HG03575 (cell line): ENCODE data around the gene COQ10B.
"Not testable (repeated sequence)": the region's sequence is repeated elsewhere in the genome, so short reads cannot be mapped to it uniquely, and the experiment has no call there.

Source experiments
- ATAC-seq: cut with Tn5 transposase; IDR thresholded peaks from one replicate; pipeline ENCODE4 v1.9.1; 2021; ENCODE audit not compliant: unreplicated experiment, insufficient number of reproducible peaks, low FRiP score; ENCODE audit errors: extremely low read depth

The COQ10B gene

DNA sequence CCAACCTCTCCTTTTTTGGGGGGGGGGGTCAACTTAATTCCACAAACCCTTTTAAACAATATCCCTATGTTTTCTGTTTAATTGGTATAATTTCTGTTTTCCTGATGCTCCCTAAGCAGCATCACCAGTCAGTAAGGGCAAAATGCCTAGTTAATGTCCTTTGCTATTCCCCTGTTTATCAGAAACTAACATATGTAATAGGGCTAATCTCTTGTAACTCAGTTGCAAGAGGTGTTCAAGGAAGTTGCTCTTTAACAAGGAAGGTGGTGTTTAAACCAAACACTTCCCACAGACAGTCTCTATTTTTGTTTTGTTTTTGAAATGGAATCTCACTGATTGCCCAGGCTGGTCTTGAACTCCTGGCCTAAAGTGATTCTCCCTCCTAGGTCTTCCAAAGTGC, 6.5 kb upstream of the COQ10B start:
- ATAC-seq, result no peak

DNA sequence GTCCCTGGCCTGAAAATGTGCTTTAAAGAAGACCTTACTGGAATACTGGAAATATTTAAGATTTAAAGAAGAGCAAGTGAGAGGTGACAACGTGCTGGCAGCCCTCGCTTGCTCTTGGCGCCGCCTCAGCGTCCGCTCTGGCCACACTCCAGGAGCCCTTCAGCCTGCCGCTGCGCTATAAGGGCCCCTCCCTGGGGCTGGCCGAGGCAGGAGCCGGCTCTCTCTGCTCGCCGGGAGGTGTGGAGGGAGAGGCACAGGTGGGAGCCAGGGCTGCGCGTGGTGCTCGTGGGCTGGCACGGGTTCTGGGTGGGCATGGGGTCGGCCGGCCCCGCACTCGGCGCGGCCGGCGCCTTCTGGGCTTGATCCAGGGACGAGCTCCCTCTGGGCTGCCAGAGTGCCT, 2.9 kb upstream of the COQ10B start:
- ATAC-seq, result no peak

DNA sequence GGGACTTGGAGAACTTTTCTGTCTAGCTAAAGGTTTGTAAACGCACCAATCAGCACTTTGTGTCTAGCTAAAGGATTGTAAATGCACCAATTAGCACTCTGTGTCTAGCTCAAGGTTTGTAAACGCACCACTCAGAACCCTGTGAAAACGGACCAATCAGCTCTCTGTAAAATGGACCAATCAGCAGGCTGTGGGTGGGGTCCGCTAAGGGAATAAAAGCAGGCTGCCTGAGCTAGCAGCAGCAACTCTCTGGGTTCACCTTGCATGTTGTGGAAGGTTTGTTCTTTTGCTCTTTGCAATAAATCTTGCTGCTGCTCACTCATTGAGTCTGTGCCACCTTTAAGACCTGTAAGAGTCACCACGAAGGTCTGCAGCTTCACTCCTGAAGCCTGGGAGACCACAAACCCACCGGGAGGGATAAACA, 2.4 kb upstream of the COQ10B start:
- ATAC-seq, result not testable (repeated sequence)

DNA sequence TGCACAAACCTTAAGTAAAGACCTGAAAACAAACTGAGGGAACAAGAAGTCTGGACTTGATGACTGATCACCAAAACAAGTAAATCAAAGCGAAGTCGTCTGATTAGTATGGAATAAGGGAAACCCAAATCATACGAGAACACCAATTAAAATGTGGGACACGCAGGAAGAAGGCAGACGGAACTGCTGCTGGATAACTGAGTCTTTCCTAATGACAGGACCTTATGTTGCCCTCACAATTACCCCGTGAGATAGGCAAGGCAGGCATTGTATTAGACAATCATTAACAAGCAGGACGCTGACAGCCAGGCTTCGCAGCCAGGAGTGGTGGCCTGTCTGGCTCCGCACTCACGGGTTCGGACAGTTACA, 614 bp upstream of the COQ10B start:
- ATAC-seq, result no peak

DNA sequence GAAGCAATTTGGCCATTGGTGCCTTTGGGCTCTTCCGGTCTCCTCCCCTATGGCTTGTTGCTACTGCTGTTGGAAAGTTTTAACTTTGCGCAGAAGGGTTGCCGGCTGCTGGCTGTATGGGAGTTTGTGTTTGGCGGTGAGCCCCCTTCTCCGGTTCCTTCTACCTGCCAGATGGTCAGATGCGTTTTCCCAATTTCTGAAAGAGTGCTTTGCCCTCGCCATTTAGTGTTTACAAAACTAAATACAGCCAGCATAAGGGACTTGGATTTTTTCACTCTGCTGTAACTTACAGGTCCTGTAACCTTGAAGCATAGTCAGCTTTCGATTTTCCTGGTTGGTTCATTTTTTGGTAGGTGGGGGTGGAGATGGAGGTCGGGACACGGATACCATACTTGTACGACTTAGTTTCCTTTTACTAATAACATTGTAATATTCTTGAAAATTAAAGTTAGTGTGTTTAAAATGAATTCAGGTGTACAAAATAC, 604 bp downstream of the COQ10B start:
- ATAC-seq, result peak; percentile 13

DNA sequence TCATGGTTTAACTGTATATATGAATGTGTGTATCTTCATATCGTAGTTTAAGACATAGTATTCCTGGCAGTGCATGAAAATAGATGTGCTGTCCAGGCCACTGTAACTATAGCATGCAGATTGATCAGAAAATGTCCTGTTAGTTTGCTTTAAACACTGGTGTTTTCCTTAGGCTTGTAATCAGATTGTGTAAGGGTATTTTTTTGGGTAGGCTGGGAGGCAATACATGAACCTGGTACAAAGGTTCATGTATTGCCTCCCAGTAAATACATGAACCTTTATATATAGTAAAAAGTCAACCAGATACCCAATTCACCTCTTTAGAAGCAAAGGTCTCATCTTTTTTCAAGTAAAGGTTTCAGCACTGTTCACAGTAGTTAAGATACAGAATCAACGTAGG, 1.6 kb downstream of the COQ10B start:
- no peak for ATAC-seq

DNA sequence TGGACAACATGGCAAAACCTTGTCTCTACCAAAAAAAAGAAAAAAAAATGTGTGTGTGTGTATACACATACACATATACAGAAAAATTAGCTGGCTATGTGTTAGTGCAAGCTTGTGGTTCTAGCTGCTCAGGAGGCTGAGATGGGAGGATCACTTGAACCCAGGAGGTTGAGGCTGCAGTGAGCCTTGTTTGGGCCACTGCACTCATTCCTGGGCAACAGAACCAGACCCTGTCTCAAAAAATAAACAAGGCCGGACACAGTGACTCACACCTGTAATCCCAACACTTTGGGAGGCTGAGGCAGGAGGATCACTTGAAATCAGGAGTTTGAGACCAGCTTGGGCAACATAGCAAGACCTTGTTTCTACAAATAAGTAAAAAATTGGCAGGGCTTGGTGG, 2.1 kb downstream of the COQ10B start:
- ATAC-seq, result no peak

DNA sequence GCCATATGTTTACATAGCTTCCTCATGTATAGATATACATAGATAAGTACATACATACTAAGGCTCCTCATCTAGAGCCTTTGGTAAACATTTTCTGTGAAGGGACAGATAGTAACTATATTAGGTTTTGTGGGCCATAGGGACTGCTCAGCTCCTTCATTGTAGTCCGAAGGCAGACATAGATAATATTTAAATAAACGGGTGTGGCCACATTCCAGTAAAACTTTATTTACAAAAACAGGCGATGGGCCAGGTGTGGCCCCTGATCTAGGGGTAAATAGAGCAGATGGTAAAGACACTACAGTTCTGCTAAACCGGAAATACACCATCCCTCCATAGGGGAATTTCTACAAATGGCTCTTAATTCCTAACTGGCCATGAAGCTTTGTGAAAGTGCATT, 7.3 kb downstream of the COQ10B start:
- no peak for ATAC-seq

DNA sequence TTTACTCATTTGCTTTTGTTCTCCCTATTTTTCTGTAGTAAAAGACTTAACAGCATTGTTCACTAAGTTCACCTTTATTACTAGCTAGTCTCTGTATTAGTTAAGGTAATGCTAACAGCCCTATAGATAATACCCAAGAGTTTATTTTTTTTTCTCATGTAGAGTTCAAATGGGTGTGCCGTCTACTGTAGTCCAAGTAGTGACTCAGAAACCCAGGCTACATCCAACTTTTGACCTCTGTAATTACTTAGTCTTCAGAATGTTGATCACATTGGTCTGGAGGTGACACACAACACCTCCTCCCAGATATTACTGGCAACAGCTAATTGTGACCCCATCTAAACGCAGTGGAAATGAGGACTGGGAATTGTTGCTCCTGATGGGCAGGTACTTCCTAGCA, 7.7 kb downstream of the COQ10B start:
- ATAC-seq, result no peak

DNA sequence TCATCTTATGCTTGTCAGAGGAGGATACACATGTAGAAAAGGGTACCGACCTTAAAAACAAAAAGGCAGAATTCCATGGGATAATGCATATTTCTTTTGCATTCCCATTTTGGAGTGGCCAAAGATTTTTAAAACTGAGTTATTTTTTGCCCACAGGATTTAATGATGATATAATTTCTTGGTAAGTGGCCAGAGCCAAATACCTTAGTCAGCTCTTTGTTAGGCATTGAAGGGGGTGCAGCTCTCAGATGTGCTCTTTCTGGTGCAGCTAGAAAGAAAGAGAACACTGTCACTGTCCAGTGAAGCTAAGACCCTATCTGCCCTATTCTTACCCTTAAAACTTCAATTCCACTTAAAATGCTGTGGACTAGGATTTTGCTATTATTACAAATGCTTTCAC, 10.8 kb downstream of the COQ10B start:
- ATAC-seq, result no peak

DNA sequence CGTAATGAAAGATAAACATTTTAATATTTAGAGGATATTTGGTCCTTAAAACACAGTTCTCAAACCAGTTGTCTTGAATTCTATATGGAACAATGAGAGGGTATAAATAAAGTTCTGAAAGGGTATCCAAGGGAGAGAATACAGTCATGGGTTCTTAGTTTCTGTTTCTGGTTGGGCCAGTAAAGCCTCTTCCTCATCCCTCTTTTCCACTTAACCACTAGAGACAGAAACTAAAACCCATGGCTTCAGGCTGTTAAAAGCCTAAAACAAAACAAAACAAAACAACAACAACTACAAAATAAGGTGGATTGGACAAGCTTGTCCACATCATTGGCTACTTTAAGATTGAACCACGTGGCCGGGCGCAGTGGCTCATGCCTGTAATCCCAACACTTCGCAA, 18.8 kb downstream of the COQ10B start:
- ATAC-seq, result no peak

DNA sequence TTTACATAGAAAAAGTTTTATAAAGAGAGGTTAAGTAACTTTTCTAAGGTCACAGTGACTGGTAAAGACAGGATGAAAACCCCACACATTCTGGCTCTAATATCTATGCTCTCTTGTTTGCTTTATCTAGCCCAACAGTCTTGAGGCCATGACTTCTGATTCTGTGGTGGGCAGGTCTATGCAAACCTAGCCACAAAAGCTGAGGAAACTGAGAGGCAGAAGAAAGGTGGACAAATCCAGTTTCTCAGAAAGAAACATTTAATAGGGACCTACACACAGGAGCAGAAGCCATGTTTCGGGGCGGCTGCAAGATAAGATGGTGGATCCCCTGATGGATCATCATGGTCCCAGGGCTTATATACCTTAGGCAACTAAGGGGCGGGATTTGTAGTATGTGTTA, 24.4 kb downstream of the COQ10B start:
- no peak for ATAC-seq

DNA sequence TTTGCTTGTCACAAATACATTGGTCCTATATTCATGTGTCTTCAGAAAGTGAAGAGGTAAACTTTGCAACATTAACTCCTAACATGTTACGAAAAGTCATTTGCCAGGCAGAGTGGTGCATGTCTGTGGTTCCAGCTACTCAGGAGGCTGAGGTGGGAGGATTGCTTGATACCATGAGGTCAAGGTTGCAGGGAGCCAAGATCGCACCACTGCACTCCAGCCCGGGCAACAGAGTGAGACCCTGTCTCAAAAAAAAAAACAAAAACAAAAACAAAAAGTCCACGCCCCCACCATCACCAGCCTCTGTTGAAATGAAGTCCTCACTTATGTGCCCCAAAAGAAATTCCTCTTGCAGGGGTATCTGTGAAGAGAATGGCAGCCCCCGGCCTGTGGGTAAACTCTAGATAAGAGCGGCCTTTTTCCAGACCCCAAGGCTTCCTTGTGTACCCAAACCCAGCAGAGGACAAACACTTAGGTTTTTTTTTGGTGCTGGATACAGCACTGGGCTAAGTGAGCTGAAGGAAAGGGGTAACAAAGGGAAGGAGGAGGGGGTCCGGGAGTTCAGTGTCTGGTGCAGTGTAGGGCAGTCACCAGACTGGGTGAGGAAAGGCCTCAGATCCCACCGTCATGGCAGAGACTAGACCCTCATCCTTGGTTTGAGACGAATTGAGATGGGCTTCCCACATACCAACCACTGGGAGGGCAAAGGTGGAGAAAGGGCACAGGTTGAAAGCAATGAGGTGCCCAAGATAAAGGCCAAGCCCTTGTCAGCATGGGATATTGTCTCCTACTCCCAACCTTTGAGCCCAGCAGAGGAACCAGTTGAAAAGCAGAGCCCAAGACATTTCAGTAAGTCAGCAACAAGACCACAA, 27.0 kb downstream of the COQ10B start:
- no peak for ATAC-seq

DNA sequence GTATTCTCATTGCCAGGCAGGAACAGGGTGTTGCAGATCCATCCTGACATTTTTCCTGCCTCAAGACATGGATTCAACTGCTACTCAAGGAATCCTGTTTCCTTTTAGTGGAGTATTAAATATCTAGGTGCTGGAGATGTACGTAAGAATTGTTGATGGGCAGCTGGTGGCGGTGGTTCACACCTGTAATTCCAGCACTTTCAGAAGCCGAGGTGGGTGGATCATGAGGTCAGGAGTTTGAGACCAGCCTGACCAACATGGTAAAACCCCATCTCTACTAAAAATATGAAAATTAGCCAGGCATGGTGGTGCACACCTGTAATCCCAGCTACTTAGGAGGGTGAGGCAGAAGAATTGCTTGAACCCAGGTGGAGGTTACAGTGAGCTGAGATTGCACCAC, 30.9 kb downstream of the COQ10B start:
- ATAC-seq, result not testable (repeated sequence)

DNA sequence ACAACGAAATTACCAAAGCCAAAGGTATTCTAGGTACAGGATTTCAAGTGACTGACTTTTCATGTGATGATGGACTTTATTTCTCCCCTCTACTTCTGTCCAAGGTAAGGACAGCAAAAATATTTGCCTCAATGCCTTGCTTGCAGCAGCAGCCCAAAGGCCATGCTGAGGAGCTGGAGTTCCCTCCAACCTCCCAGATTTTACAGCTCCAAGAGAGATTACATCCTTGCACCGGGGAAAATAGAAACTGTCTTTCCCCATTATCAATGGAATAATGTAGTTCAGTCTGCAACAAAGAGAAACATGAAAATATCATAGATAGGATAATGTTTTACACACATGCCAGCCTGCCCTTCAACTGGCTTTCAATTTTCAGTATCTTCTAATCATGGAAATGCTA, 32.8 kb downstream of the COQ10B start:
- ATAC-seq, result no peak

DNA sequence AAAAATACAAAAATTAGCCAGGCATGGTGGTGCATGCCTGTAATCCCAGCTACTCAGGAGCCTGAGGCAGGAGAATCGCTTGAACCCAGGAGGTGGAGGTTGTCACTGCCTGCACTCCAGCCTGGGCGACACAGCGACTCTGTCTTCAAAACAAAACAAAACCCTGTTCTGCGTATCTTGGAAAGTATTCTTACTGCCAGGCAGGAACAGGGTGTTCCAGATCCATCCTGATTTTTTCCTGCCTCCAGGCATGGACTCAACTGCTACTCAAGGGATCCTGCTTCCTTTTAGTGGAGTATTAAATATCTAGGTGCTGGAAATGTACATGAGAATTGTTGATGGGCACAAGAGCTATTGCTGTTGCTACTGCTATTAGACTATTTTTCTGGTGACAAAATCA, 34.0 kb downstream of the COQ10B start:
- no peak for ATAC-seq

DNA sequence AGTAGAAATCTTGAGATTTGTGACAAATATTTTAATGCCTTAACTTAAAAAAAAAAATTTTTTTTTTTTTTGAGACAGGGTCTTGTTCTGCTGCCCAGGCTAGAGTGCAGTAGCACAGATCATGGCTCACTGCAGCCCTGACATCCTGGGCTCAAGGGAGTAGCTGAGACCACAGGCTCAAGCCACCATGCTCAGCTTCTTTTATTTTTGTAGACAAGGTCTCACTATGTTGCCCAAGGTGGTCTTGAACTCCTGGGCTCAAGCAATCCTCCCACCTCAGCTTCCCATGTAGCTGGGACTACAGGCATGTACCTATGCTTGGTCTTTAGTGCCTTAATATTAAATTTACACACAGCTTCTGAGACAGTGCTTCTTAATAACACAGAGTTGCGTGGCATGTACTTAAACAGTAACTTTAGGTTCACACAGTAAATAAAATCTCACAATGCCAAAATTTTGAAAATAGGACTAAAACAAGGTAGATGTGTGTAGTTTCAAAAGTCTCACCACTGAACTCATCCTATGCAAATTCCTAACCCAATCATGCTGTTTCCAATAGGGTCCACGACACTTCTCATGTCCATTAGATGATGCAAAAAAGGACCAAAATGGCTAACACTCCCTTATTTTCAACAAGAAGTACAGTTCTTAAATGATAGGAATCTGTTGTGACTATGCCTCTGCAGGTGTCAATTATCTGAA, 42.2 kb downstream of the COQ10B start:
- ATAC-seq, result no peak

DNA sequence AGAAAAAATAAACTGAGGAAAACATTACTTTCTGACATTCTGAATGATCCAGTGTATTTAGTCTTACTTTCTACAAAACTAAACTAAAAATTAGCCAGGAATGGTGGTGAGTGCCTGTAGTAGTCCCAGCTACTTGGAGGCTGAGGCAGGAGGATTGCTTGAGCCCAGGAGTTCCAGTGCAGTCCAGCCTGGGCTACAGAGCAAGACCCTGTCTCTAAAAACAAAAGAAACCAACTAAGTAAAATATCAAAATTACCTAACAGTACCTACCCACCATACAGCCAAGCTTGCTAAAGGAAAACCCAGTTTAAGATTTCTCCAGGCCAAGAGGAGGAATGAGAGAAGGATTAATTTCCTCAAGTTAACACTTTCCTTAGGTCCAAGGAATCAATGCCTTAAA, 43.3 kb downstream of the COQ10B start:
- ATAC-seq, result no peak

DNA sequence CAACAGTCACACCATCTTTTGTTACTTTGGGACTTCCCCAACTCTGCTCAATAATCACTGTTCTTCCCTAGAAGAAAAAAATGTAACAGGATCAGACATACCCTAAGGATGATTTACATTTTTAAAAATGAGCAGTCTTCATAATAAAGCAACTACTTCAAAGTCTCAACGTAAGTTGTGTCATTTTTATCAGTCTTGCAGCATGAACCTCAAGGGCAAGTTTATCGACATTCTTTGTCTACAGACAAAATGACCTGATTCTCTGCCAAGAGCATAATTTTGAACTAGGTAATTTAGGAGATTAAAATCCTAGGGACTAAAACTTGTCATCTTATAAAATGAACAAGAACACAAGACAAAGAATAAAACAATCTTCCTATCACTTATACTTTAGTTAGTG, 44.0 kb downstream of the COQ10B start:
- no peak for ATAC-seq

DNA sequence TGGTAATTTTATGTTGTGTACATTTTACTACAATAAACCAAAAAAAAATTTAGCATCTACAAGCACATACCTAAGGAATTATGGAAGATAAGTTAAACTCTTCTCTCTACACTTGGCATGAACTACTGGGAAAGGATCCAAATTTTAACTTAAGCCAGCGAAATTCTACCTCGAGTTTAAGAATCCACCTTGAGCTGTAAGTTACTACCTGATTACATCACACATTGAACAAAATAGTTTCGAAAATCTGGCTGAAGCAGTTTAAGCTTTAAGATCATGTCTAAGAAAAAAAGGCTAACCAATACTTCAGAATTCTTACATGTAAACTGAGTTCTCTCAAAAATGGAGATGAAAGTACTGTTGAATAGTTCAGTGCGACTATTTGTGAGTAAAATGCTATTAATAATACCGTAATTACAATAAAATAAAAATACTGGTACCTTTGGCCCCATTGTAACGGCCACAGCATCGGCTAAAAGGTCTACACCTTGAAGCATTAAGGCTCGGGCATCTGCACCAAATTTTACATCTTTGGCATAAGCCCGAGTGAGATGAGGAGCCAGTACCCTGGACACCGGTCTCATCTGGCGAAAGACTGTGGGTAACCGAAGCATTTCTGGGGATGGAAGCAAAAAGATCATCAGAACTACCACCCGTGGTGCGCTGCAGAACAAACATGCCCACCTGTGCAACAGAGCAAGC, 45.0 kb downstream of the COQ10B start:
- ATAC-seq, result no peak
